Measurements from ENCODE around the gene CHAD. TPM values are rescaled to one million over a fixed set of nuclear protein-coding genes. Genes with fewer than 3 reads are reported as not detected.
"Not testable (repeated sequence)": the region's sequence is repeated elsewhere in the genome, so short reads cannot be mapped to it uniquely, and the experiment has no call there.

CHAD gene
- total RNA-seq, 1 experiment from 2014 or later: not detected

DNA sequence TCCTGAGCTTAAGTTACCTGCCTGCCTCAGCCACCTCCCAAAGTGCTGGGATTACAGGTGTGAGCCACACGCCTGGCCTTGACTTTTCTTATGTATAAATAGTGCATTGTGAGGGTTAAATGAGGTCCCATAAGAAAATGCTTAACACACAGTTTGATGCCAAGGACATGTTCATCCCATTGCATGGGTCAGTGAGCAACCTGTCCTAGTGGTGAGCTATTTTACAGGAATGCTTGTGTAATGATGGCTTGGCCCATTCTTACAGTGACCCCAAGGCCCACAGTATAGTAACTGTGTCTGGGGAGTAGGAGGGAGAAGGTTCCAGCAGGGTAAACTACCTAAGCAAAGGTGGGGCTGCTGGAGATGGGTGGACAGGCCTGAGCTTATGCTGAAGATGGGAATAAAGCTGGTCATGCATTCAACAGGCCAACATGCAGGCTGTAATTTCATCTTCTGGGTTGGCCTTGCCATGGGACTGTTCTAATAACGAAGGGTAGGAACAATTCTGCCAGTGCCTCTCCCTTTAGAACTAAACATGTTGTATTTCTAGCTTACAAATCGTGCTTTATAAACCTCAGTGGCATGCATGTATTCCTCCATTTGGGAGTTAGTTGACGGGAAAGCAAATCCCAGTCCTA is 36.4 kb downstream of the CHAD start:
- no peak for DNase-seq (ENCODE audit: extremely low read depth, low read depth)

DNA sequence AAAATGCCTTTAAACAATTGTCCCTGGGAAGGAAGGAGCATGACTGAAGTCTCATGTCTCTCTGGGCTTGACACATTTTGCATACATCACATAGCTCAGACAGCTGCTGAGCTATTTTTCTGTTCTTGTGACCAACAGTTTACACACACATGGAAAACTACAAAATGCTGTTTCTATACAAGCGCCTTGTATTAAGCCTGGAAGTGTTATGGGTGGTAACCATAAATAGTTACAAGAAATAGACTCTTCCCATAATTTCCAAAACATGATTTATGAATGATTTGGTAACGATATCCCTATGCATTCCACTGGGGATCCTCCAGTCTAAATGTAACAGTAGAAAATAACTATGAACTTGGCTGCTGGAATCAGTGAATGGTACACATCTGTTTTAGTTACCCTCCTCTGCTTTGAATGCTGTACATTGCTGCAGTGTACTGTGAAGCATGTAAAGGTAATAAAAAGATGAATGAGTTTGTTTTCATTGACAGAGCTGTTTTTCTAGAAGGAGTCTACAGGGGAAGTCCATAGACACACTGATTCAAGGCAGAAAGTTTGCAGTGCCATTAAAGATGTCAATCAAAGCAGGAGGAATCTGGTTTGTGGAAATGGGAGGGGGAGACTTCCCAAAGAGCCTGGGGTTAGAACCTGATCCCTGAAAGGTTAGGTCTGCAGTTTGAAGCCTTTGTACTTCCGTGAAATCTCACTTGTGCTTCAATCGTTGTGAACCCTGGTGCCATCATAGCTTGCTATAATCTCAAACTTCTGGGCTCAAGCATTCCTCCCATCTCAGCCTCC is 37.7 kb downstream of the CHAD start:
- no peak for DNase-seq (ENCODE audit: extremely low read depth, low read depth)

DNA sequence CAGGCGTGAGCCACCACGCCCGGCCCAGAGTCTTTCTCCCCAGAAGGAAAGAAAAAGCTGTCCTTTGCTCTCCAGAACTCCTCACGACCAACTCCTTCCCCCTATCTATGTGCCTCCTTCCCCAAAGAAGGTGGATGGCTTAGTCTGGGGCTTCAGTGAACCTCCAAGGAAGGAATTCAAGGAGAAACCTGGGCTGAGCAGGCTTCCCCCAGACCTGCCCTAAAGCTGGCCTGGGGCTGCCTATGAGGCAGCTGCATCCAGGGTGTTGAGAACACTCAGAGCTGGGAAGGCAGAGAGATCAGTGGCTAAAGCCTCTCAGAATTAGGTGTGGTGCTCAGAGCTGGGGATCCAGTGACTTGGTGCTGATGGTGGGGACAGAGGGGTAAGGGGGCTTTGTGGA is 38.9 kb downstream of the CHAD start:
- DNase-seq (ENCODE audit: extremely low read depth, low read depth): no peak

DNA sequence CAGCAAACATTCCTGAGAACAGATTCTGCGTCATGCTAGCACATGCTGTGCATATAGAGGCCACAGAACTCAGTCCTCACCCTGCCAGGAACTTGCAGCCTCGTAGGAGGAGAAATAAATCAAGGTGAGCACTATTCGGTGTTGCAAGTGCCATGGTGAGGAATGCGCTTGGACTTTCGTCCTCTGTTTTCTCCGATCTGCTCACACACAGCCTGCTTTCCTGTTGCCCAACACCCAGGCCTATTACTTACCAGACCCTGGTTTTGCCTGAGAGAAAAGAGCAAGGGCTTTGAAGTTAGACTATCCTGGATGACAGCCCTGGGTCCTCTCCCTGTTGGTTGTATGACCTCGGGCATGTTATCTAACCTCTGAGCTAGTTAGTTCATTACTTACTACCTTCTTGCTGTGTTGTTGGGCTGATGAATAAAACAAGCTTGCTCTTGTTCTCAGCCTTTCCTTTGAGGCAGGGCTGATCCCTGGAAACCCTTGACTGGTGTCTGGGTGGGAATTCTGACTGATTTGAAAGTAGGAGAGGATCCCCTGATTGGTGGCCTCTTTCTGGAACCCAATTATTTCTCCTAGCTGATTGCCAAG is 39.8 kb downstream of the CHAD start:
- DNase-seq (ENCODE audit: extremely low read depth, low read depth): no peak

GRCh38 chr17:50428126-50428525 is 40.6 kb downstream of the CHAD start:
- not testable (repeated sequence) for DNase-seq (ENCODE audit: extremely low read depth, low read depth)

- peak; percentile 25 for DNase-seq (ENCODE audit: extremely low read depth, low read depth)
Observed at GRCh38 chr17:50426814-50427787, 41.6 kb downstream of the CHAD start.

DNA sequence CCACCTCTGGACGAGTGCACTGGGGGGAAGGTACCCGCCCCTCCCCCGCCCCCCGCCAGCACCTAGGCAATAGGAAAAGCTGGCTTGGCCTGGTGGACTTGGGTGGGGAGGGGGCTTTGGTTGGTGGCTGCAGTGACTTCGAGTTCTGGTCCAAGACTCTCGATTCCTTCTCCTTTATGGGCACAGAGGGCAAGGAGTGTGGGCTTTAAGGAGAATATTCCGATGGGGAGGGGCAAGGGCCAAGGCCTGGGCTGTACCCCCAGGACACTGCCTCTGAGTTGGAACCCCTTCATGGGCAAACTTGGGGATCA is 42.3 kb downstream of the CHAD start:
- DNase-seq (ENCODE audit: extremely low read depth, low read depth): no peak

DNA sequence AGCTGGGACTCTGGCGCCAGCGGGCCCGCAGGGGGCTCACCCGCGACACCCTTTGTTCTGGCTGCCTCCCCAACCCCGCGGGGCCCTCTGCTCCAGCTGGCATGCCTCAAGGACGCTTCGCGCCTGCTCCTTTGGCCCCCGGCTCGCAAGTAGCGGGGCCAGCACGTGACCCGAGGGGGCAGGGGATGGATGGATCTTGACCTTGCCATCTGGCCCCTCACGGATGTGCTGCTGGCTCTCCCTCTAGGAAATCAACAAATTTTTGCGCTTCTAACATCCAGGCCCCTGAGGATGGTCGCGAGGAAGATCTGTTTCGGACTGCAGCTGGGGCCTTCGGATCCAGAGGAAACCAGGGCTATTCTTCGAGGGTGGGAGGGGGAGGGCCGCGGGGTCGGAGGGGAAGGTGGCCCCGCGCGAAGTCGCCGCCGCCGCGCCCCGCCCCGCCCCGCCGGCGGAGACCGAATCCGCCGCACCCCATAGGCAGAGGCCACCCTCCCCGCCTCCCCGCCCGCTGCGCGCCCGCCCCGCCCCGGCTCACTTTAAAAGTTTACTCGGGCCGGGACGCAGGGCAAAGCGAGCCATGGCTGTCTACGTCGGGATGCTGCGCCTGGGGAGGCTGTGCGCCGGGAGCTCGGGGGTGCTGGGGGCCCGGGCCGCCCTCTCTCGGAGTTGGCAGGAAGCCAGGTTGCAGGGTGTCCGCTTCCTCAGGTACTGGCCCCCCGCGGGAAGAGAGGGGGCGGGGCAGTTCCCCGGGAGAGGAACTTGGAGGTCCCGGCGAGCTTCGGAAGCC is 42.8 kb downstream of the CHAD start, which contains the start of gene ACSF2:
Gene ACSF2 (plus strand): TSS at position 537 of the 790 bp plus-strand sequence. CDS start 44 bp downstream, at position 581.
- peak; percentile 29 for DNase-seq (ENCODE audit: extremely low read depth, low read depth)

GRCh38 chr17:50424996-50425681 is 43.5 kb downstream of the CHAD start:
- no peak for DNase-seq (ENCODE audit: extremely low read depth, low read depth)

- no peak for DNase-seq (ENCODE audit: extremely low read depth, low read depth)
Observed at GRCh38 chr17:50424246-50424995, 44.3 kb downstream of the CHAD start.

- no peak for DNase-seq (ENCODE audit: extremely low read depth, low read depth)
Observed at GRCh38 chr17:50423553-50424159, 45.0 kb downstream of the CHAD start.

- no peak for DNase-seq (ENCODE audit: extremely low read depth, low read depth)
Observed at GRCh38 chr17:50422738-50423137, 45.9 kb downstream of the CHAD start.

GRCh38 chr17:50421308-50422051 is 47.2 kb downstream of the CHAD start:
- DNase-seq (ENCODE audit: extremely low read depth, low read depth): no peak

DNA sequence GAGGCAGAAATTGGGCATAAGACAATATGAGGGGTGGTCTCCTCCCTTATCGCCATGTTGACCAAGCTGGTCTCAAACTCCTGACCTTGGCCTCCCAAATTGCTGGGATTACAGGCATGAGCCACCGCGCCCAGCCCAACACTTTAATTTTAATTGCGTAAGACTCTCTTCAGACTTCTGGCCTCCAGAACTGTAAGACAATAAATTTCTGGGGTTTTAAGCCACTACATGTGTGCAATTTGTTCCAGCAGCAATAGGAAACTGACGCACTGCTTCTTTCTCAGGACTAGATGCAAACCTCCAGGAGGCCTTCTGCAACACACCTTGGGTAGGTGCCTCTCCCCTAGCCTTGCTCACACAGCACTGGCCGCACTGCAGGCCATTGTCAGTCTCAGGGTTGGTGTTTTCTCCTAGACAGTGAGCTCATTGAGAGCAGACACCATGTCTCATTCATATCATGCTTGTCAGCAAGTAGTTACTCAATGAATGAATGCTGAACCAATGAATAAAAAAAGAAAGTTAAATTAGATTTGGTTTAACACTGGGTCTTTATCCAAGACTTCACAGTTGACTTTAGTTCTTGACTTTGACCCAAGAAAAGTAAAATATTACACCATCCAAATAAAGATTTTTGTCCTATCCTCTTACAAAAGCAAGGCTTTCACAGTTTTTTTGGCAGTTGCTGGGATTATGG is 48.1 kb downstream of the CHAD start:
- no peak for DNase-seq (ENCODE audit: extremely low read depth, low read depth)

GRCh38 chr17:50419577-50419976 is 49.1 kb downstream of the CHAD start:
- DNase-seq (ENCODE audit: extremely low read depth, low read depth): not testable (repeated sequence)

DNA sequence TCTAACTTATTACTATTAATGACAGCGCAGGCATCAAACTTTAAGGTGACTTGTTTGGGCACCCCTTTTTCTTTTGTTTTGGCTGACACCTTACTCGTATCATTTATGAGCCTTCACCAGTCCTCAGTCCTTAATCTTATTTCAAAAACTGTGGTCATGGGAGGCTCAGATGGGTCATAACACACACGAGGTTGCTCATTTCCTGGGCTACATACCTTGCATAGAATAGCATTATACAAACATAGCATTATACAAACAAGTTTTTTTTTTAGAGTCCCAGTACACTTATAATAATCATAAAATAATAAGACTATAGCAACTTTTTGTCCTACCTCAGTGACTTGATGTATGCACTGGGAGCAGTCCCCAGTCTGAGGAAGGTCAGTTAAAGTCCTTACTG is 53.9 kb downstream of the CHAD start:
- DNase-seq (ENCODE audit: extremely low read depth, low read depth): no peak

Data from NCI-H460 (cell line).